Measurements from ENCODE around the gene EVX1.

EVX1 gene

GRCh38 chr7:27235387-27236311, 7.0 kb upstream of the EVX1 start:
- DNase-seq: no peak

DNA sequence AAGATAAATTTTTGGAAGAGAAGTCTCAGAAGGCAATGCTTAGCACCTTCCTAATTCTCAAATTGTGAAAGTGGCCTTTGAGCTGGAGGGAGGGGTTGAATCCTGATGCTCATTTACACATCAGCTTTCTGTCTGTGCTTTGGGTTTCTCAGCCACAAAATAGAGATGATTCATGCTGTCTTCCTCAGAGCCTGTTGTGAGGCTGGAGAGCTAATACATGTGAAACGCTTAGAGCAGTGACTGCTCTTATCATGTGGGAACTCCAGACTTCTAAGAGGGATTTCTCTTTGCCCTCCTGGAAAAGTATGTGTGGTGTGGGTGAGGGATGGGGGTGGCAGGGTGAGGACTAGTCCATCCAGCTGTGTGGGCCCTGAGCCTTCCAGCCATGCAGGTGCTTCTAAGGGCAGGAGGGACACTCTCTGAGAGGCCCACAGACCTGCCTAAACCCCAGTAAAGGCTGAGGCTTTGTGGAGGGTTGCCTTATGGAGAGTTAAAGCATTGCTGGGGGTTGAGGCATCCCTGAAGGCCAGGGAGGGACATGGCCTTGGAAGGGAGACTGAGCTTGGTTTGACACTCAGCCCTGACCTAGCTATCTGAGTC, 4.8 kb upstream of the EVX1 start:
- DNase-seq: no peak

DNA sequence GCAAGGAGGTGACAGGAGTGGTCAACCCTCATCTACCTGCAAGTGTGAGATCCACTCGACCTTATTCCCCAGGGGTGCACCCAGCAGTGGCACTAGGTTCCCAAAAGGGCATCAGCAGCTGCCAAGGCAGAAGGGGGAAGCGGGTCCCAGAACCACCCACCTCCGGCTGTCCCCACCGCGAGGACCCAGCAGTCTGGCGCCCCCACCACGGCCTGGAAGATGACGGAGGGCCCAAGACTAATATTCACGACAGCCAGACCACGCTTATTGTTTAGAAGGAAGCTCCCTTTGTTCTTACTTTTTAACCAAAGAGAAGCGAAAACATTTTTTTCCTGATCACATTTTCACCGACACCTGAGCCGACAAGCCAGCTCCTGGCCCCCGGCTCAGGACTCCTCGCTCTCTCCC, 3.6 kb upstream of the EVX1 start:
- DNase-seq: no peak

GRCh38 chr7:27239387-27240014, 3.1 kb upstream of the EVX1 start:
- no peak for DNase-seq

- DNase-seq: no peak
Measured at GRCh38 chr7:27240015-27240731, 2.4 kb upstream of the EVX1 start.

- DNase-seq: no peak
Measured at GRCh38 chr7:27241189-27242056, 1.2 kb upstream of the EVX1 start.

- no peak for DNase-seq
Measured at GRCh38 chr7:27242154-27242553, 448 bp upstream of the EVX1 start.

- no peak for DNase-seq
Measured at GRCh38 chr7:27243340-27244163, 950 bp downstream of the EVX1 start.

- DNase-seq: no peak
Measured at GRCh38 chr7:27244488-27245123, 2.0 kb downstream of the EVX1 start.

DNA sequence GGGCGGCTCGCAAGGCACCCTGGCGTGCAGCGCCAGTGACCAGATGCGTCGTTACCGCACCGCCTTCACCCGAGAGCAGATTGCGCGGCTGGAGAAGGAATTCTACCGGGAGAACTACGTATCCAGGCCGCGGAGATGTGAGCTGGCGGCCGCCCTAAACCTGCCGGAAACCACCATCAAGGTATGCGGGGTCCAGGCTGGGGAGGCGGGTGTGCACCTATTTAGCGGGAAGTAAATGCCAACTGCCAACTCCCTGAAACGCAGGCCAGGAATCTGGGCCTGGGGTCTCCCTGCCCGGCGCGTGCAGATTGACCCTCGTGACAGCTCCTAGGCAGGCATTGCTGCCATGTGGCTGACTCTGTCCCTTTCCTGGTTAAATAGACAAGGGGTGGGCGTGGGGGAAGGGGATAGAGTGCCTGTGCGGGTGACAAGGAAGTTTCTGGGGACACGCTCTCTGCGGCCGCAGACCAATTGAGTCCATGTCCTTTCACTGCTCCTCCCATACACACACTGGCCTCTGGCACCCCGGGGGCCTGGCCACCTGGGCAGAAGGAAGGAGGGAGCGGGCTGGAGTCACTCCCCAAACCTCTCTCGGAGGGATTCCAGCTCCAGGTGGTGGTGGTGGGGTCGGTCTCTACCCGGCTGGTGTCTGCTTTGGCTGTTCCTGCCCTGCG, 2.7 kb downstream of the EVX1 start:
- no peak for DNase-seq

DNA sequence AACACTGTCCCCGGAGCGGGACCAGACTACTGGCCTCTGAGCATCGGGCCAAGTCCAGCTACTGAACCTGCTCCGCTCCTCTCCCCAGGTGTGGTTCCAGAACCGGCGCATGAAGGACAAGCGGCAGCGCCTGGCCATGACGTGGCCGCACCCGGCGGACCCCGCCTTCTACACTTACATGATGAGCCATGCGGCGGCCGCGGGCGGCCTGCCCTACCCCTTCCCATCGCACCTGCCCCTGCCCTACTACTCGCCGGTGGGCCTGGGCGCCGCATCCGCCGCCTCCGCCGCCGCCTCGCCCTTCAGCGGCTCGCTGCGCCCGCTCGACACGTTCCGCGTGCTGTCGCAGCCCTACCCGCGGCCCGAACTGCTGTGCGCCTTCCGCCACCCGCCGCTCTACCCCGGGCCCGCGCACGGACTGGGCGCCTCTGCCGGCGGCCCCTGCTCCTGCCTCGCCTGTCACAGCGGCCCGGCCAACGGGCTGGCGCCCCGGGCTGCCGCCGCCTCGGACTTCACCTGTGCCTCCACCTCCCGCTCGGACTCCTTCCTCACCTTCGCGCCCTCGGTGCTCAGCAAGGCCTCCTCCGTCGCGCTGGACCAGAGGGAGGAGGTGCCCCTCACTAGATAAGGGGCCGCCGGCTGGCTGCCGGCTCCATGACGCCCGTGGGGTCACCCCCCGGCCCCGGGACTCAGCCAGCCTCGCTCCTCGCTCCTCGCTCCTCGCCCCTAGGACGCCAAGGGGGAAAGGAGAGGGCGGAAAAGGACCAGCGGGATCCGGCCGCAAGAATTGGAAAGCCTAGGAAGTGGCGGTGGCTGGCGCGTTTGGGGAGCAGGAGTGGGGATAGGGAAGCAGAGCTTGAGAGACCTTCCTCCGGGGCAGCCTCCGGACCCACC, 3.4 kb downstream of the EVX1 start:
- no peak for DNase-seq

DNA sequence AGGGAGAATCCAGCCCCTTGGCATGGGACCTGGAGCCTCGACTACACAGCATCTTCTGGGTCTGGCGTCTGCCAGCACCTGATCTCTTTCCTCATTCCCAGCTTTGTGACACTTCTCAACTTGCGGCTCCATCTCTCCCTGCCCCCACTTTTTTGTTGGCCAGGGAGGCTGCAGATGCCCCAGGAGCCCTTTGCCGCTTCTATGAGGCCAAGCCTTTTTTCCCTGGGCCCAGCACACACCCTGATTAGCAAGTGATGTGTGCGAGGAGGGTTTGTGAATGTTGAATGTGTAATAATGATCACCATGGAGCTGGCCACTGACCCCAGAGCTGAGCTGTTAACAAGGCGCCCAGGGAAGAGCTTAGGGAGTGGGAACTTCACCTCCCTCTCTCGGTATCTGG, 4.4 kb downstream of the EVX1 start:
- no peak for DNase-seq

DNA sequence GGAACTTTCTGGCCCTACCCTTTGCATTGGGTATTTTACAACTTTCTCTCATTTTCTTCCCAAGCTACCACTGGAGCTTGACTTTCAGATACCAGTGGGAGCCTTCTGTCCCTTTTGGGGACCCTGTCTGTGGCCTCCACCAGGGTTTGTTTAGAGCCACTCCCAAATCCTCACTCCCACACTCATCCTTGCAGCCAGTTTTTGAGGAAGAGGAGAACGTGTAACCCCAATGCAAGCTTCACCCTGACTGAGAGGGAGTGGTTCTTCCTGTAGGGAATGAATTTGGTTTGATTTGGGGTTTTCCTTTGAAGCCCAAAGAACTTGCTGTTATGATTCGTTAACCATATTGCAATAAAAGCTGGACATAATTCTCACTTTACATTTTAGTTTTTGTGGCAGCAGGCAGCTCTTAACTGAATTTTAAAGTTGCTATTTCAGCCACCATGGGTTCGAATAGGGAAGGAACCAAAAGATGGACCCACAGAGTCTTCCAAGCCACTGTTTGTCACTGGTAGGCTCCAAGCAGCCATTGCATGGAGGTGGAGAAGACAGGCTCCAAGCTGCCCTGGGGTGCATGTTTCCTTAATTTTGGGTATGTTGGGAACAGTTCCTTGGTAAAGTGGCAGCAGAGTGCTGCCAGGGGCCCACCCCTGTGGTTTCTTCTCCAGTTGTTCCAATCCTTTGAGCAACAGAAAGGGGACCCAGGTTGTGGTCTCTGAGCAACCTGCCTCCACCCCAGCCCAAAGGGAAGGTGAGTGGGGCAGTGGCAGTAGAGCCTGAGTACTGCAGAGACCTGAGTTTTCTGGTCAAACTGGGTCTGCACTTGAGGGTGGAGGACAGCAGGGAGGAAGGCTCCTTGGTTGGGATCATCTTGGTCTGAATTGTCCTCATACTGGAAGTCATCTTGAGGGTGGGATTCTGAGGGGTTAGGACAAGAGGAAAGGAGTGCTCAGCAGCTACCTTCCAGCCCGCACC, 5.1 kb downstream of the EVX1 start:
- no peak for DNase-seq

DNA sequence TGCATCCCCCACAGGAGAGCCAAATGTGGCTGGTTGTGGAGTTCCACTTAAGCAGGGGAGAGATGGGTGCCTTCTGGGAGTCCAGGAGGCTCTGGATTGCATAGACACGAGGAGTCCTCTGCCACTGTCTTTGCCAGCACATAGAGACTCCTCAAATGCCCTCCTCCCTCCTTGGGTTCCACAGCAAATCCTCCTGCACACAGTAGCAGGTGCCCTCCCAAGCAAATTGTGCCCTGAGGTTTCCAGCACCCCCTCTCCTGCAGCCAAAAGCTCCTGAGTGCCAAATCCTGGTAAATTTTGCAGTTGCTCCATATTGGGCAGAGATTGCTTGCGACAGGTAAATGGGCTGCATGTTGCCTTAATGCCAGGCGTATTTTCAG, 5.8 kb downstream of the EVX1 start:
- no peak for DNase-seq

DNA sequence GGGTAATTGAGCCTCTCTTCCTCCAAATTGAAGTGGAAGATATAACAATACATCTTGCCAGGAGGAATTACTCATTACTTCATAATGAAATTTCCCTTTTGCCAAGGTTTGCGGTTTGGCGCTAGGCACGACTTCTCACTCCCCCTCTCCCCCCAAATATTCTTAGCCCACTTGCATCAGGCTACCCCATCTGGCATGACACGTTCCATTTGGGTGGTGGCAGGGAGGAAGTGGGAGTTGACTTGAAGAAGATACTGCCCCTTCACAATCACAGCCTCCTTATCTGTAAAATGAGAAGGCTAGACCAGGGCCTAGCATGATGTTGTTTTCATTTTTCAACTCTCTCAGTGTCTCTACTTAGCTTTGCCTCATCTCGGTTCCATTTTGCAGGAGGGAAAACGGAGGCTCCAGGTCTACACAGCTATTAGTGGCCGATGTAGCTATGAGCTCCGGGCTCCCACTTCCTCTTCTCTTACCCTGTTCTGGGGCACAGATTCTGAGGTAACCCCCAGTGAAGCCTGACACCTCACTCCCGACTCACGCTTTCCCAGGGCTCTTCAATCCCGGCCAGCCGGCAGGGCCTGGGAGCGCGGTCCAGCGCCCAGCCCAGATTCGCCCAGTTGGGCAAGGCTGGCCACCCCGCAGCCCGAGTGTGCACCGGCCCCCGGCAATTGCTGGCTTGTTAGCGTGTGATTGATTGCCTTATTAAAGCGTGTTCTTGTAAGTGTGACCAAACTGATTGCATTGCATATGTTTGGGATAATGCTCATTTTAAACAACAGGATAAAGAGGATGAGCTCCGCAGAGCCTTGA, 6.5 kb downstream of the EVX1 start:
- no peak for DNase-seq

- no peak for DNase-seq
Measured at GRCh38 chr7:27249724-27250556, 7.3 kb downstream of the EVX1 start.
